PFSK-1 (cell line): ENCODE results near the gene NHSL2.

Experiments
- FOXP2 ChIP-seq: optimal IDR thresholded peaks from 2 replicates; pipeline ENCODE3; 2011; ENCODE audit warnings: borderline replicate concordance, control low read depth, inconsistent platforms; ENCODE audit not compliant: insufficient read depth; ENCODE audit errors: extremely low read length, extremely low read depth
- POLR2AphosphoS5 ChIP-seq: IDR thresholded peaks from 2 replicates; pipeline ENCODE4 v1.6.1; 2012; ENCODE audit warnings: low read depth, mild to moderate bottlenecking, control low read depth, low read length, moderate library complexity
- SIN3A ChIP-seq: IDR thresholded peaks from 2 replicates; pipeline ENCODE4 v1.6.1; 2012; ENCODE audit warnings: mild to moderate bottlenecking, low read length, moderate library complexity, borderline replicate concordance; ENCODE audit not compliant: insufficient read depth
- TAF1 ChIP-seq: IDR thresholded peaks from 2 replicates; pipeline ENCODE4 v1.6.1; 2012; ENCODE audit warnings: low read length, control low read depth, borderline replicate concordance; ENCODE audit not compliant: insufficient read depth
- TF ChIP-seq, protein P1 (sequence below), 2 experiments: IDR thresholded peaks; 2 replicates each; pipeline versions ENCODE4 v1.6.1 to v1.8.0; 2011 to 2012; ENCODE audit warnings: low read depth in 2 of 2, low read length in 2 of 2, control low read depth in 1 of 2, inconsistent platforms in 1 of 2, mild to moderate bottlenecking in 1 of 2, moderate library complexity in 1 of 2; ENCODE audit not compliant: insufficient read depth in 1 of 2

The NHSL2 gene

DNA sequence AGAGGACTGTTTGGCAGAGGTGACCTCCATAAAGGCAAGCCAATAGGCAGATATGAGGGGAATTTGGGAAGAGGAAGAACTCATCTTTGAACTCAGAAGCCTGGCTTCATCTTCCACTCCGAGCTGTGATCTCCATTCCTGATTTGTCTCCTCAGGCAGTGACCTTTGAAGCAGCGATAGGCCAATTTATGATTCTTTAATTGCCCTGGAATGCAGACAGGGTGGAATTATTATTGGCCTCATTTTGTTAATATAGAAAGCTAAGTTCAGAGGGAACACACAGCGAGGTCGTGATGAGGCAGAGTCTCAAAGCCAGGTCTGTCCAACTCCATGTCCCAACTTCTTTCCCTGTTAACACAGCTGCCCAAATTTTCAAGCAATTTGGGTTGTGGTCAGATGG is 204.2 kb downstream of the NHSL2 start:
- TF ChIP-seq SIN3A (no peak), TAF1 (no peak), FOXP2 (no peak), POLR2AphosphoS5 (no peak)
- TF ChIP-seq, protein P1, sequence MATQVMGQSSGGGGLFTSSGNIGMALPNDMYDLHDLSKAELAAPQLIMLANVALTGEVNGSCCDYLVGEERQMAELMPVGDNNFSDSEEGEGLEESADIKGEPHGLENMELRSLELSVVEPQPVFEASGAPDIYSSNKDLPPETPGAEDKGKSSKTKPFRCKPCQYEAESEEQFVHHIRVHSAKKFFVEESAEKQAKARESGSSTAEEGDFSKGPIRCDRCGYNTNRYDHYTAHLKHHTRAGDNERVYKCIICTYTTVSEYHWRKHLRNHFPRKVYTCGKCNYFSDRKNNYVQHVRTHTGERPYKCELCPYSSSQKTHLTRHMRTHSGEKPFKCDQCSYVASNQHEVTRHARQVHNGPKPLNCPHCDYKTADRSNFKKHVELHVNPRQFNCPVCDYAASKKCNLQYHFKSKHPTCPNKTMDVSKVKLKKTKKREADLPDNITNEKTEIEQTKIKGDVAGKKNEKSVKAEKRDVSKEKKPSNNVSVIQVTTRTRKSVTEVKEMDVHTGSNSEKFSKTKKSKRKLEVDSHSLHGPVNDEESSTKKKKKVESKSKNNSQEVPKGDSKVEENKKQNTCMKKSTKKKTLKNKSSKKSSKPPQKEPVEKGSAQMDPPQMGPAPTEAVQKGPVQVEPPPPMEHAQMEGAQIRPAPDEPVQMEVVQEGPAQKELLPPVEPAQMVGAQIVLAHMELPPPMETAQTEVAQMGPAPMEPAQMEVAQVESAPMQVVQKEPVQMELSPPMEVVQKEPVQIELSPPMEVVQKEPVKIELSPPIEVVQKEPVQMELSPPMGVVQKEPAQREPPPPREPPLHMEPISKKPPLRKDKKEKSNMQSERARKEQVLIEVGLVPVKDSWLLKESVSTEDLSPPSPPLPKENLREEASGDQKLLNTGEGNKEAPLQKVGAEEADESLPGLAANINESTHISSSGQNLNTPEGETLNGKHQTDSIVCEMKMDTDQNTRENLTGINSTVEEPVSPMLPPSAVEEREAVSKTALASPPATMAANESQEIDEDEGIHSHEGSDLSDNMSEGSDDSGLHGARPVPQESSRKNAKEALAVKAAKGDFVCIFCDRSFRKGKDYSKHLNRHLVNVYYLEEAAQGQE (IDR thresholded peaks at IDR 0.05; ENCODE audit: insufficient read depth in 1 of 2, low read depth in 2 of 2, low read length in 2 of 2), result no peak

DNA sequence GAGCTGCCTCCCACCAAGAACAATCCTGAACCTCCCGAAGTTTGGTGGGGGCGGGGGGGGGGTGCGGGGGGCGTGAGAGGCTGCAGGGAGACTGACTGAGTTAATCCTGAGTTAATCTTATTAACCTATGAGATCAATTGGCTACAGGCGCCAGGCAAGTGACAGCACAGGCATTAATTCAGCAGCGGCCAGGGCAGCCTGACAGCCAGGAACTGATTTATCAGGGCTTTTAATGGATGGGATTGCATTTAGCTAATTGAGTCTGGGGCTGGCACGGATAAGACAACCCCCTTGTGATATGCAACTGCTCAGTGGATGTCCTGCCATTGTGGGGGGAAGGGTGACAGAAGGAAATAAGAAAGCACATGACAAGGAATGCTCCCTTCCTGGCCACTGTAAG is 204.7 kb downstream of the NHSL2 start:
- TF ChIP-seq POLR2AphosphoS5 (no peak), SIN3A (no peak), FOXP2 (no peak), TAF1 (no peak)
- TF ChIP-seq, protein P1 (IDR thresholded peaks at IDR 0.05; ENCODE audit: insufficient read depth in 1 of 2, low read depth in 2 of 2, low read length in 2 of 2), result no peak

DNA sequence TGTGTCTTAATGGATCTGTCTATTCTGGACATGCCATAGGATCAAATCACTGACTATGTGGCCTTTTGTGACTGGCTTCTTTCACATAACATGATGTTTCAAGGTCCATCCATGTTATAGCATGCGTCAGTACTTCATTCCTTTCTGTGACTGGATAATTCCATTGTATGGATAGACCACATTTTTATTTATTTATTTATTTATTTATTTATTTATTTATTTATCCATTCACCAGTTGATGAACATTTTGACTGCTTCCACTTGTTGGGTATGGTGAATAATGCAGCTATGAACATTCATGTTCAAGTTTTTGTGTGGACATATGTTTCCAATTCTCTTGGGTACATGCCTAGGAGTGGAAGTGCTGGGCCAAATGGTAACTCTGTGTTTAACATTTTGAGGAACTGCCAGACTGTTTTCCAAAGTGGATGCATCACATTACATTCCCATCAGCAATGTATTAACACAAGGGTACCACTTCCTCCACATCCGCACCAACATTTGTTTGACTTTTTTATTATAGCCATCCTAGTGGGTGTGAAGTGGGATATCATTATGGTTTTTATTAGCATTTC is 207.1 kb downstream of the NHSL2 start:
- TF ChIP-seq SIN3A, result no peak
- TF ChIP-seq, protein P1 (IDR thresholded peaks at IDR 0.05; ENCODE audit: insufficient read depth in 1 of 2, low read depth in 2 of 2, low read length in 2 of 2), result no peak
- TF ChIP-seq FOXP2, result no peak
- TF ChIP-seq TAF1, result no peak
- no peak for TF ChIP-seq POLR2AphosphoS5

DNA sequence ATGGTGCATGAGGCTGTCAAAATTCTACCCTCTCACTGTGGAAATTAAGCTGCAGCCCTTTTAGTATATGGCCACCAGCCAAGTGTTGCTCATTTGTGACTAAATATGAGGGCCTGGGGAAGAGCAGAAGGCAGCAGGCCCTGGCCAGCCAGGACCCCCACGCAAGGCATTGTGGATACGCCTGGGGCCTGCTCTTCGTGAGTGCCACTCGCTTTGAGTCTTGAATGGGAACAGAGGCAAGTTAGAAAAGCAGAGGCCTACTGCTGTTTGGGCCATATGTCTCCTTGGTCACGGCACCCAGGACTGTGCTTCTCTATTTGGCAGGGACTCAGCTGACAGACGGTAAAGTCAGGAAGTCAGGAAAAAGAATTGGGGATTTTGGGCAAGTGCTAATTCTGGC is 210.2 kb downstream of the NHSL2 start:
- TF ChIP-seq SIN3A (no peak), POLR2AphosphoS5 (no peak), FOXP2 (no peak), TAF1 (no peak)
- TF ChIP-seq, protein P1 (IDR thresholded peaks at IDR 0.05; ENCODE audit: insufficient read depth in 1 of 2, low read depth in 2 of 2, low read length in 2 of 2), result no peak

DNA sequence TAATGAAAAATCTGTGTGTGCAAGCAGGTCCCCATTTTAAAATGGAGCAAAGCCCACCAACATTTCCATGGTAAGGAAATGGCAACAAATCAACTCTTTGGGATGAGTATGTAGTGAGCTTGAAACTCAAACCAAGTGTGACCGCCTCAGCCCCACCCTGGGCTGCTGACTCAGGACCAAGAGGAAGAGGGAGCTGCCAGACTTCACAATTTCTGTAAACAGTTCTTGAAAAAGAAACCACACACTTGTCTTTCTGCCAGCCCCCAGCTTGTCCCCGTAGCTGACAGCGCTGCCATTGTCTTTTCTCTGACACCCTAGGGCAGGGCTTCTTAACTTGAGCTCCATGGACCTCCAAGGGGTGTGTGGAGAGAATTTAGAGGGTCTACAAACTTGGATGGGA is 210.7 kb downstream of the NHSL2 start:
- TF ChIP-seq, protein P1 (IDR thresholded peaks at IDR 0.05; ENCODE audit: insufficient read depth in 1 of 2, low read depth in 2 of 2, low read length in 2 of 2), result no peak
- TF ChIP-seq SIN3A (no peak), POLR2AphosphoS5 (no peak), FOXP2 (no peak), TAF1 (no peak)
